Omental fat pad (tissue), 4 donors: ENCODE results near the gene NEDD9. TPM values are rescaled to one million over a fixed set of nuclear protein-coding genes. Genes with fewer than 3 reads are reported as not detected.

Experiments used
- ATAC-seq: fragments of 150-250 bp; one replicate; pipeline ENCODE4 v1.9.1; 2016; ENCODE audit warnings: mild to moderate bottlenecking, moderate library complexity; ENCODE audit not compliant: low FRiP score
- DNase-seq: peaks from one replicate; pipeline ENCODE4 v3.0.0-alpha.2; 2019; ENCODE audit warnings: low spot score
- total RNA-seq, 4 donors: library from RNA; depleted of rRNA; stranded (reverse); fragments of >200 nt; gene quantifications; one replicate each; pipeline ENCODE4 v1.1.0, GENCODE V29; 2016
- TF ChIP-seq, protein P1 (sequence below), 3 donors: fragments of 450-650 bp; IDR thresholded peaks; one replicate each; pipeline ENCODE4 v1.5.1; 2016 to 2017; ENCODE audit warnings: antibody characterized with exemption in 3 of 3, mild to moderate bottlenecking in 3 of 3, moderate library complexity in 2 of 3

The NEDD9 gene
- total RNA-seq, 4 donors from 2014 or later, result 77.2 to 196 (median 106) TPM

DNA sequence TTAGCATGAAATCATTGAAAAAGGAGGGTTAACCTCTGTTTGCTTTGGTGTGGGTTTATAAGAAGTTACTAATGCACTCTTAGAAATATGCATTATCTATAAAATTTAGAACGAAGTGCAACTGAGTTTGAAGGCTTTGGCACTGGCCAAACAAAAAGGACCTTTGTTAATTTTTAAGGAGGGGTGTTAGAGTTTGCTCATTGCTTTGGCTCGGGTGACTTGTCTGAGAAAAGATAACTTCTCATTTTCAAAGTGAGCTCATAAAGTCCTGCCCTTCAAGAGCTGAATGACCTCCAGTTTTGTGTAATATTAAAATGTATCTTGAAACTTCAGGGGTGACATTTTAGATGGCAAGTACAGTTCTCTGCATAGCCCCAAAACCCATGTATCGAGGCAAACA, 25.9 kb downstream of the NEDD9 start:
- no peak for DNase-seq
- no peak for ATAC-seq
- TF ChIP-seq, protein P1, sequence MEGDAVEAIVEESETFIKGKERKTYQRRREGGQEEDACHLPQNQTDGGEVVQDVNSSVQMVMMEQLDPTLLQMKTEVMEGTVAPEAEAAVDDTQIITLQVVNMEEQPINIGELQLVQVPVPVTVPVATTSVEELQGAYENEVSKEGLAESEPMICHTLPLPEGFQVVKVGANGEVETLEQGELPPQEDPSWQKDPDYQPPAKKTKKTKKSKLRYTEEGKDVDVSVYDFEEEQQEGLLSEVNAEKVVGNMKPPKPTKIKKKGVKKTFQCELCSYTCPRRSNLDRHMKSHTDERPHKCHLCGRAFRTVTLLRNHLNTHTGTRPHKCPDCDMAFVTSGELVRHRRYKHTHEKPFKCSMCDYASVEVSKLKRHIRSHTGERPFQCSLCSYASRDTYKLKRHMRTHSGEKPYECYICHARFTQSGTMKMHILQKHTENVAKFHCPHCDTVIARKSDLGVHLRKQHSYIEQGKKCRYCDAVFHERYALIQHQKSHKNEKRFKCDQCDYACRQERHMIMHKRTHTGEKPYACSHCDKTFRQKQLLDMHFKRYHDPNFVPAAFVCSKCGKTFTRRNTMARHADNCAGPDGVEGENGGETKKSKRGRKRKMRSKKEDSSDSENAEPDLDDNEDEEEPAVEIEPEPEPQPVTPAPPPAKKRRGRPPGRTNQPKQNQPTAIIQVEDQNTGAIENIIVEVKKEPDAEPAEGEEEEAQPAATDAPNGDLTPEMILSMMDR (IDR thresholded peaks at IDR 0.05), result no peak

DNA sequence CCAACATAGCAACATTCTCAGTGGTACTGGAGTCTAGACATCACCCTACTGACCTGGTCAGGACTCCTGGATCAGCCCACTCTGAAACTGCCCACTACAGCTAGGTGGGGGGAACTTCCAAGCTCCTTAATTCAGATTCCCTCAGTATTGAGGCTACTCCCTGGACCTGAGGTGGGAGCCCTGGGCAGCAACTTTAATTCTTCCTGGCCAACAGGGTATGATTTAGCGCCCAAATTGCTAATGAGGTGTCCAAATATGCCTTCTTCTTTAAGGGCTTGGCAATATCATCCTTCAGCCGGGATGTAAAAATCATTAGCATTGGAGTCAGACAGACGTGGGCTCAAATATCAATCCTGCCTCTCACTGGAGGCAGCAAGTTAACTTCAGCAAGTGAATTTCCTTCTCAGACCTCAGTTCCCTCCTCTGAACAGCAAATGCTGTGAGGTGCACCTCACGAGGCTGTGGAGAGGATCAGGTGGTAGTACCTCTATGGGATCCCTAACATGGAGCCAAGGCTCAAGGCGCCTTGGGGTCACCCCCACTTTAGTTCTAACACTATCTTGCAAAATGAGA, 27.6 kb downstream of the NEDD9 start:
- TF ChIP-seq, protein P1 (IDR thresholded peaks at IDR 0.05), result no peak
- DNase-seq, result no peak
- ATAC-seq, result no peak

DNA sequence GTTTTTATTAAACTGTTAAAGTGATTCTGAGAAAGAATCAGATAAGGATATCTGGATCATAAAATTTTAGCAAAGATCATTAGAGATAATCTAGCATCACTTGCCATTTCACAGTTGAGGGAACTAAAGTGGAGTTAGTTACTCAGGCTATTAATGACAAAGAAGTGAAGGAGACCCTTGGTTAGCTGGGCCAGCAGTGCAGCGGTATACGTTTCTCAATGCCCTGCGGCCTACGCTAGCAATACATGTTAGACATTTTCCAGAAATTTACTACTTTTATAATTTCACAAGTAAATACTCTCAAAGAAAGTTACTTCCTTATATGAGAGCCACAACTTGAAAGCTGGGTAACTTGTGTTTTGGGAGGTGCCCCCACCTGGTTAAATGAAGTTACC, 28.5 kb downstream of the NEDD9 start:
- DNase-seq (no peak), ATAC-seq (no peak)
- TF ChIP-seq, protein P1 (IDR thresholded peaks at IDR 0.05), result no peak

DNA sequence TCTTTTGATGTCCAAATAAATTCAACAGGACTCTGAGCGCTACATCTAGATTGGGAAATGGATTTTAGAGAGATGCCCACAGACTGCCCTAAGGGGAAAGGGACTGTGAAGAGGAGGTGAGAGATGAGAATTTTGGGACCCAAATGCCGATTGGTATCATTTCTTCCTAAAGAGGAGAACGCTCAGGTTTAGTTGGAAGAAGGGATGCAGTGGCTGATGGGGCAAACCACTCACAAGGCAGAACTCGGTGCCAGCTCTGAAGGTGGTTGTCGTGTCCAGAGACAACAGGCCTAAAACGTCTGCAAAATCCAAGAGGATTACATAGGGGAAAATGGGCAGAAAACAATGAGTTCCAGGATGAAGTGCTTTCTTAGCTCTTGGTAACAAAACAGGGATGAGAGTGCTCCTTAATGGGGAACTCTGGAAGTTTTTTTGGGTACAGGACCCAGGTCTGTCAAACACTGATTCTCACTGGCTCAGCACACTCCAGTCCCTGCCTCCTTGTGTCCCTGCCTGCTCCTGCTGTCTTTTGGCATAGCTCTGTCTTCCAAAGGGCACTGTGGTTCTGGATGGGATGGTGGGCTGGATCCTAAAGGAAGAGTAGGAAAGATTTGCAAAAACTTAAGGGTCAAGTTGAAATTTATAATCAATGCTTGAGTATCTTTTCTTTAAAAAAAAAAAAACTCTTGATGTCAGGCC, 29.0 kb downstream of the NEDD9 start:
- ATAC-seq, result no peak
- TF ChIP-seq, protein P1 (IDR thresholded peaks at IDR 0.05), result no peak
- DNase-seq, result no peak

DNA sequence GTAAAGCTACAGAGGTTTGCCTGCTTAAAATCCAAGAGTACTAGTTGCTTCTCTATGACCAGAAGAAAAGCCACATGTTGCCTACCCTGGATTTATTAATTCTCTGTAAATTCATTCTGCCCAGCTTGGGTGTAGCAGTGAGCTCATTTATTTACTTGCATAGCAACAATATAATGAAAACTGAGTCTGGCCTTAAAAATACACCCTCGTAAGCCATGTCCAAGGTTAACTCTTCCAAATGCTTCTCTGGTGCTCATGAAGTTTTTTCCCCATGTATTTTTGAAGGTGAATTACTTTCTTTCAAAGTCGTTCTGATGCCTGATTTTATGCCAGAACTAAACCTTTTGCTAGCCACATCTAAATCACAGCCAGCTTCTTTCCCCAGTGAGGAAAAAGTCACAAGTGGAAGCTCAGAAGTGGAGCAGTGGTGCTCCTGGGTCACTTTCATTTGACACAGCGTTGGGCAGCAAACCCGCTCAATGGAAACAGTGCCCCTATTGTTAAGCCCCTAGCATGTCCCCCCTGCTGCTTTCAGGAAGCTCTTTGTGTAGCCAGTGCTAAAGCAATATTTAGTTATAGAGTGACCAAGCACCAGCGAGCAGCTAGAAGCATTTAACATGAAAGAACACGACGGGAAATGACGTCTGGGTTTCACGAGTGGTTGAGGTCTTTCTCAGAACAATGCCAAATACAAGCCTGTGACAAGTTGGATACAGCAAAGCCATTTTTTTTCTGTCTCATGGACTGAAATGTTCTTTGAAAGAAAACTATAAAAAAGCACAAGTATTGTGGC, 29.8 kb downstream of the NEDD9 start:
- ATAC-seq (no peak), DNase-seq (no peak)
- TF ChIP-seq, protein P1 (IDR thresholded peaks at IDR 0.05), result no peak

DNA sequence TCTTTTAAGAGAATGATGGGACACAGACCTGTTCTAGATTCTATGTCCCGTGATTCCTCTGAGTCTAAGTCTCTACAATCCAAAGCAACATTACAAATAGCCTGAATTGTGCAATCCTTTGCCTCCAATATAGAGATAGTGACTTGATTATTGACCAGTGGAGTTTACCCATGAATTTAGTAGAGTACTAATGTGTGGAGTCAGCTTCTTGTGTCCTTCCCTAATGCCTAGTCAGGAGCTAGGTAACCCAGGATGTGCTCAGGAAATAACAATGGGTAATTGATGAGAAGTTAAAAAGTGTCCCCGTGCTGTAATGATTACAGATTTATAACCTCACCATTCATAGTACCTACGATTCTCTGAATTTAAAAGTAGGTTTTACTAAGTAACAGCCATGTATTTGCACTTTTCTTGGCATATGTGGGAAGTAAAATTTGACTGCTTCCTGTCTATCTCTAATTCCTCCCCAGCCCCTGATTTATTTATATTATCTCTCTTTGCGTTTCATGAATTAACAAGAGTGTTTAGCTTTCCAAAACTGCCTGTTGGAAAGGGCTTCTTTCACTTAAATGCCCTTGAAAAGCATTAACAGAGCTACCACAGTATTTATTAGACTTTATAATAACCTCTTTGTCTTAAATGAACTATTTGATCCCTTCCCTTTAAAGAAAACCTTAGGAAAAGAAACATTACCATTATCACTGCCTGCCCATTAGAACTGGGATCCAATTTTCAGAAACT, 30.5 kb downstream of the NEDD9 start:
- TF ChIP-seq, protein P1 (IDR thresholded peaks at IDR 0.05), result no peak
- ATAC-seq (no peak), DNase-seq (no peak)
